Ovary (tissue), 9 donors: ENCODE measurements around the gene MAPKAP1. TPM values are rescaled to one million over a fixed set of nuclear protein-coding genes. Genes with fewer than 3 reads are reported as not detected.

Source experiments
- DNase-seq, 5 donors: peaks; one replicate each; pipeline ENCODE4 v3.0.0-alpha.2; 2019 to 2020
- H3K27ac ChIP-seq, 2 donors: fragments of 200-600 bp; one replicate each; pipeline versions ENCODE4 v1.5.1 to v1.8.0; 2019 to 2022
- H3K27me3 ChIP-seq: fragments of 200-600 bp; one replicate; pipeline ENCODE4 v1.8.0; 2022
- H3K36me3 ChIP-seq: fragments of 200-600 bp; sonication (generic); one replicate; pipeline ENCODE4 v1.5.1; 2019
- H3K4me1 ChIP-seq: one replicate; pipeline ENCODE4 v1.8.1; 2013; ENCODE audit warnings: mild to moderate bottlenecking, moderate library complexity; ENCODE audit not compliant: insufficient read depth
- H3K4me3 ChIP-seq: fragments of 200-600 bp; sonication (generic); one replicate; pipeline ENCODE4 v1.5.1; 2017
- H3K9me3 ChIP-seq, 2 donors: fragments of 200-600 bp in 1 of 2; sonication (generic) in 1 of 2; one replicate each; pipeline versions ENCODE4 v1.5.1 to v1.8.1; 2013 to 2019; ENCODE audit warnings: mild to moderate bottlenecking in 1 of 2, moderate library complexity in 1 of 2
- EP300 ChIP-seq: sonication (generic); formaldehyde crosslinking; IDR thresholded peaks from one replicate; pipeline ENCODE4 v1.6.1; 2017; ENCODE audit warnings: antibody characterized with exemption
- POLR2A ChIP-seq: fragments of 450-650 bp; IDR thresholded peaks from one replicate; pipeline ENCODE4 v1.6.1; 2017; ENCODE audit warnings: antibody characterized with exemption, mild to moderate bottlenecking, moderate library complexity
- WGBS, 3 donors: extraction: QIAGEN DNeasy Blood & Tissue Kit in 1 of 3; methylation state at CpG; one replicate each; pipeline versions ENCODE4 v1.1.5 to v1.1.7; 2013 to 2017; 5-methylcytosine and 5-hydroxymethylcytosine counted together
- intact Hi-C, 4 donors: fragments of 100-400 bp; cut with DNase I; formaldehyde crosslinking; loops; one replicate each; pipeline versions ENCODE4 v1.11.0 to v1.15.1; 2022 to 2023
- polyA plus RNA-seq, 2 donors: library from polyadenylated mRNA; stranded (reverse); fragments of 200-250 nt in 1 of 2; fragments of 350-450 nt in 1 of 2; fragmentation: Illumina TruSeq in 1 of 2; extraction: RNeasy Lipid Tissue Mini Kit (QIAGEN cat#74804) in 1 of 2; gene quantifications; one replicate each; pipeline ENCODE4 v1.2.3, GENCODE V29; 2013 to 2014
- total RNA-seq, 7 donors: library from RNA; depleted of rRNA in 2 of 7; stranded (reverse); fragments of >200 nt in 2 of 7; fragmentation: NEBNext Ultra II Directional in 3 of 7; extraction: Animal tissue kit (Norgen Biotek cat#: 25700) in 3 of 7; gene quantifications; one replicate each; pipeline versions ENCODE4 v1.1.0 to v1.2.4, GENCODE V29; 2016 to 2023
- TF ChIP-seq, protein P1 (sequence below), 3 donors: fragments of 450-650 bp in 2 of 3; fragments of 200-600 bp in 1 of 3; IDR thresholded peaks; one replicate each; pipeline versions ENCODE4 v1.5.1 to v1.8.0; 2016 to 2022; ENCODE audit warnings: antibody characterized with exemption in 3 of 3, mild to moderate bottlenecking in 1 of 3
- donor health status: DM: no; HTN: no; CAD: no; lungs with moderate emphysema.
- donor health status: DM: no; HTN: no; CAD: no.
- donor health status: Bipolar disorder and iron deficiency.
- donor health status: DM: yes; HTN: yes; CAD: no.
- donor health status: DM: no; HTN: no; CAD: no.
- donor health status: DM: yes; HTN: yes; CAD: no.

Gene MAPKAP1
- total and polyA plus RNA-seq, 9 donors = 43.3 to 86.5 (median 50.2) TPM

DNA sequence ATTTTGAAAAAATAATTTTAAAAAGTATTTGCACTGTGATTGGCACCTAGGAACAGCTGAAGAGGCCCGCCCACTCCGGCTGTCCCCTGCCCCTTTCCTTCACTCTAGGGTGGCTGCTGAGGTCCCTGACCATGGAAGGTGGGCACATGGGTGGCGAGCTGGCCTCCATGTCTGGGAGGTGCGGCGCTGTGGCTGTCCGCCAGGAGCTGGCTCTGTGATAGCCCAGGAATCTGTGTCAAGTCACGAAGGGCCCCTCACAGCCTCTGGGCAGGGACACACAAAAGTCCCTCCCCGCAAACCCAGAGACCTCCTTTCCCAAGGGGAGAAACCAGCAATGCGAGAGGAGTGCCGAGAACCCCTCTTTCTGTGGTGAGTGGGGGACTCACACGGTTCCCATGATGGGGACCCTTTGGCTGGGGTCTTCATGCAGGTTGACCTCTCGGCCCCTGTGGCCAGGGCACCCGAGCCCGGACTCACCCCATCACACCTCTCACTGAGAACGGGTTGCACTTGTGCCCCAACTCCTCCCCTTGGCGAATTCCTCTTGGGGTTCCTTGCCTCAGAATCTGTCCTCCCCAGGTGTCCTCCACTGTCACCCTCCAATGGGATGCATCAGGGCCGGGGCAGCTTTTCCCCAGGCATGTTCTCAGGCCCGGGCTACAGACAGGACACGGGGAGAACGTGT lies 277.4 kb downstream of the MAPKAP1 start:
- Histone ChIP-seq H3K36me3 (no peaks in the 10 kb centered on the region), H3K27ac (no peak overlapping the region), H3K4me1 (peaks cover 11% of the 10 kb centered on the region), H3K27me3 (no peaks in the 10 kb centered on the region), H3K4me3 (no peak overlapping the region), H3K9me3 (no peaks in the 10 kb centered on the region)
- WGBS, 3 donors = 94 to 97% (median 96%) methylated on average over 20 of the region's 20 CpGs
- intact Hi-C loops = loop anchor here in 2 of 4 donors (10.0 kb wide), 2 partner anchors 45 to 115 kb away; no protein-coding TSS in a partner anchor
- TF ChIP-seq POLR2A (no peak), EP300 (no peak)
- TF ChIP-seq, protein P1, sequence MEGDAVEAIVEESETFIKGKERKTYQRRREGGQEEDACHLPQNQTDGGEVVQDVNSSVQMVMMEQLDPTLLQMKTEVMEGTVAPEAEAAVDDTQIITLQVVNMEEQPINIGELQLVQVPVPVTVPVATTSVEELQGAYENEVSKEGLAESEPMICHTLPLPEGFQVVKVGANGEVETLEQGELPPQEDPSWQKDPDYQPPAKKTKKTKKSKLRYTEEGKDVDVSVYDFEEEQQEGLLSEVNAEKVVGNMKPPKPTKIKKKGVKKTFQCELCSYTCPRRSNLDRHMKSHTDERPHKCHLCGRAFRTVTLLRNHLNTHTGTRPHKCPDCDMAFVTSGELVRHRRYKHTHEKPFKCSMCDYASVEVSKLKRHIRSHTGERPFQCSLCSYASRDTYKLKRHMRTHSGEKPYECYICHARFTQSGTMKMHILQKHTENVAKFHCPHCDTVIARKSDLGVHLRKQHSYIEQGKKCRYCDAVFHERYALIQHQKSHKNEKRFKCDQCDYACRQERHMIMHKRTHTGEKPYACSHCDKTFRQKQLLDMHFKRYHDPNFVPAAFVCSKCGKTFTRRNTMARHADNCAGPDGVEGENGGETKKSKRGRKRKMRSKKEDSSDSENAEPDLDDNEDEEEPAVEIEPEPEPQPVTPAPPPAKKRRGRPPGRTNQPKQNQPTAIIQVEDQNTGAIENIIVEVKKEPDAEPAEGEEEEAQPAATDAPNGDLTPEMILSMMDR (IDR thresholded peaks at IDR 0.05) = no peak
- DNase-seq = peak in 1 of 5 donors; percentile 40

DNA sequence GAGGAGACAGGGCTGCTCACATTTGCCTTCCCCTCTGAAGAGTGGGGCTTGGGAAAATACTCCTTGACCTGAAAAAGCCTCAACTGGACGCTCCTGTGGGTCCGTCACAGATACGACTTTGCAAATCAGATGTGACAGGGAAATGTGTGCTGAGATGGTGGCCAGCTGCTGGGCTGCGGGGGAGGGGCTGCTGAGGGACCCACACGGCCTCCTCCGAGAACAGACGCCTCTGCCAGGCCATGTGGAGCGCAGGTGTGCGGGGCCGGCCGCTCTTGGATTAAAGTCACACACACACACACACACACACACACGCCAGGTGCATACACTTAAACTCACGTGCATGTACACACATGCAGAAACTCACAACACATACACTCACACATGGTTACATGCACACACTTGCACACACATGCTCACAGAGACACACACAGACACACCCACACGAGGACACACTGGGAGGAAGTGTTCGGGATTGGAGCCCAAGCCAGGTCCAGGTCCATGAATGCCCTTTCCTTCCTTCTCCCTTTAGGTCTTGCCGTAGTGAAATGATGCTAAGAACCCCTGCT lies 278.0 kb downstream of the MAPKAP1 start:
- 64 to 69% (median 65%) methylated on average over 16 of the region's 16 CpGs for WGBS, 3 donors
- intact Hi-C loops = loop anchor here in 2 of 4 donors (10.0 kb wide), 2 partner anchors 46 to 116 kb away; no protein-coding TSS in a partner anchor
- H3K27me3 ChIP-seq = no peaks in the 10 kb centered on the region

DNA sequence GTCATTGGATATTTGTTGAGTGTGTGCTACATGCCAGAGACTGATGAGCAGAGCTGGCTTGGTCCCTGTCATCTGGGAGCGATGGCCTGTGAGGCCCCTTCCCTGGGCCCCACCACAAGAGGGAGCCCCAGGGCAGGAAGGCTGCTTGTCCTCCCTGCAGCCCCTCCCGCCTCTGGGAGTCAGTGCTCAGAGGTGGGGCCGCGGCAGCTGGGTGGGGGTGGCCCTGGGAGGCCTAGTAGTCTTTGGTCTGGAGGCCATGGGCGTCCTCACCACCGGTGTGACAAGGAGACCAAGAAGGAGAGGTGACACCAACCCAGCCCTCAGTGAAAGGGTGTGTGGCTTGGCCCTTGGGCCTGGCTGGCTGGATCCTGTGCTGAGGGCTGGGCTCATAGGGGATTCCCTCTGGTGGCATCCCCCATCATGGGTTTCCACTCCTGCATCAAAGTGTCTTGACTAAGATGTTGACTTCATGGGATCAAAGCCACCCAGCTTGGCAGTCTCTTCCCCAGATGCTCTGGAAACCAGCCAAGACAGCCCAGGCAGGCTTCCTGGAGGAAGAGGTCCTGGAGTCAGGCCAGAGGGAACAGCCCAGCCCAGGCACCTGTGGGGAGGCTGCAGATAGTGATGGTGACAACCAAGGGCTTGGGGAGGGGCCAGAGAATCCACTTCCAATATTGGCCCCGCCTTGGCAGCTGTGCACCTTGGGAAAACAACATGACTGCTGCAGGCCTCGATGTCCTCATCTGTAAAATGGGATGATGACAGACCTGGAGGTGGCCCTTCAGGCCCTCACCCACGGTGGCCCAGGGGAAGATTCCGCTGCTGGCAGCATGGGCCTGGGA lies 278.7 kb downstream of the MAPKAP1 start:
- no peaks in the 10 kb centered on the region for H3K36me3 ChIP-seq
- intact Hi-C loops = loop anchor here in 2 of 4 donors (10.0 kb wide), 2 partner anchors 47 to 117 kb away; no protein-coding TSS in a partner anchor
- no peak overlapping the region for H3K4me3 ChIP-seq
- 84 to 85% (median 85%) methylated on average over 10 of the region's 10 CpGs for WGBS, 3 donors
- no peak for DNase-seq
- H3K9me3 ChIP-seq = no peaks in the 10 kb centered on the region
- H3K27me3 ChIP-seq = no peaks in the 10 kb centered on the region
- TF ChIP-seq EP300 (no peak), POLR2A (no peak)
- TF ChIP-seq, protein P1 (IDR thresholded peaks at IDR 0.05) = no peak
- H3K4me1 ChIP-seq = peaks cover 17% of the 10 kb centered on the region
- peak overlapping the region in 1 of 2 donors; percentile 8 for H3K27ac ChIP-seq

More for the DNA sequence above, 278.0 kb downstream of the MAPKAP1 start:
- DNase-seq = peak in 1 of 5 donors; percentile 25
- no peaks in the 10 kb centered on the region for H3K9me3 ChIP-seq
- no peaks in the 10 kb centered on the region for H3K36me3 ChIP-seq
- H3K4me3 ChIP-seq = no peak overlapping the region
- TF ChIP-seq POLR2A (no peak), EP300 (no peak)
- TF ChIP-seq, protein P1 (IDR thresholded peaks at IDR 0.05) = no peak
- H3K4me1 ChIP-seq = peaks cover 13% of the 10 kb centered on the region
- H3K27ac ChIP-seq = no peak overlapping the region

DNA sequence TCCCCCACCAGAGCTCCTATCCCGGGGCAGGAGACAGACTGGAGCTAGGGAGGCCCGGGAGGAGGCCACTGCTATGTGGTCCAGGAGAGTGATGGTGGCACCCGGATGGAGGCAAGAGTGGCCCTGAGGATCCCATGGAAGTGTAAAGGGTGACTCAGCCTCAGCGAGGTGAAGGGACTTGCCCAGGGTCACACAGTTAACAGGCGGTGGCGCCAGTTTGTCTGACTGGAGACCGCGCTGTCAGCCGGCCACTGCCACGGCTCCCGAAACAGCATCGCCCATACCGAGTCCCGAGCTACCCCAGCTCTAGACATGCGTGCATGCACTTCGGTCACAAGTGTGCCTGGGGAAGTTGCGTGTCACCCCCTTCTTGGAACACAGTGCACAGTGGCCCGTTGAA lies 279.5 kb downstream of the MAPKAP1 start:
- no peak overlapping the region for H3K4me3 ChIP-seq
- 90 to 94% (median 94%) methylated on average over 18 of the region's 18 CpGs for WGBS, 3 donors
- no peak for TF ChIP-seq EP300
- H3K27me3 ChIP-seq = no peaks in the 10 kb centered on the region
- H3K36me3 ChIP-seq = no peaks in the 10 kb centered on the region
- H3K9me3 ChIP-seq = no peaks in the 10 kb centered on the region
- intact Hi-C loops = loop anchor here in 2 of 4 donors (10.0 kb wide), 2 partner anchors 47 to 117 kb away; no protein-coding TSS in a partner anchor
- H3K27ac ChIP-seq = peak overlapping the region in 1 of 2 donors; percentile 8
- H3K4me1 ChIP-seq = peaks cover 17% of the 10 kb centered on the region
- no peak for DNase-seq
